Fibroblast of lung (primary cell): ENCODE measurements around the gene NR5A1.

Source experiments
- CTCF ChIP-seq, 2 donors: IDR thresholded peaks in 1 of 2; conservative IDR thresholded peaks in 1 of 2; 1 replicate in 1 of 2; 2 replicates in 1 of 2; pipeline ENCODE4 v1.5.1; 2011 to 2012; ENCODE audit warnings: low read length in 2 of 2, control low read depth in 1 of 2, inconsistent platforms in 1 of 2, low read depth in 1 of 2, mild to moderate bottlenecking in 1 of 2
- EZH2 ChIP-seq: IDR thresholded peaks from 2 replicates; pipeline ENCODE4 v1.5.1; 2012; ENCODE audit warnings: low read length, control low read depth, mild to moderate bottlenecking; ENCODE audit errors: missing control alignments

DNA sequence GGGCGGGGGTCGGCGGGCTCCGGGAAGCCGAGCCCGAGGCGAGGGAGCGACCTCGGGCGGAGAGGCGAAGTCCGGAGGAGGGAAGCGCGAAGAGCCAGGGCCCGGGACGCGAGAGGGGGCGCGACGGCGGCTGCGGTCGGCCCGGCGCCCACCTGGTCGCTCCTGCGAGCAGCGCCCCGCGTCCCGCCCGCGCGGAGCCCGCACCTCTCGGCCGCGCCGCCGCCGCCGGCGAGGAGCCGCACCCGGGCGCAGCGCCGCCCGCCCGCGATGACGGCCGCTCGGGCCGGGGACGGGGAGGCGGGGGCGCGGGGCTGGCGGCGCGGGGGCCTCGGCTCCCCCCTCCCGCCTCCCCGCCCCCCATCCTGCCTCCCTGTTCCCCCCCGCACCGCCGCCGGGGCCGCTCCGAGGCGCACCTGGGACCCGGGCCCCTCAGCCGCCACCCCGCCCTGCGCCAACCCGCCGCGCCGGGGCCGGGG, 2.6 kb downstream of the NR5A1 start:
- TF ChIP-seq EZH2, result no peak
- no peak for TF ChIP-seq CTCF (conservative IDR thresholded peaks at IDR 0.05 in 1 of 2, IDR thresholded peaks at IDR 0.05 in 1 of 2; ENCODE audit: low read depth in 1 of 2, low read length in 2 of 2)
